Stomach (tissue), 4 donors: ENCODE measurements around the gene ATP8A1.

ENCODE experiments used
- CTCF ChIP-seq, 7 experiments: fragments of 450-650 bp in 4 of 7; fragments of 200-600 bp in 3 of 7; sonication (generic) in 3 of 7; IDR thresholded peaks; one replicate each; pipeline ENCODE4 v1.5.1; 2016 to 2019; ENCODE audit warnings: antibody characterized with exemption in 7 of 7, control low read depth in 2 of 7, mild to moderate bottlenecking in 1 of 7
- EP300 ChIP-seq: sonication (generic); formaldehyde crosslinking; IDR thresholded peaks from one replicate; pipeline ENCODE4 v1.6.1; 2017; ENCODE audit warnings: antibody characterized with exemption
- POLR2AphosphoS5 ChIP-seq, 3 donors: sonication (generic); formaldehyde crosslinking; IDR thresholded peaks; one replicate each; pipeline ENCODE4 v1.6.1; 2016; ENCODE audit warnings: antibody characterized with exemption in 3 of 3

GRCh38 chr4:42360256-42360669 lies 296.6 kb downstream of the ATP8A1 start:
- no peak for TF ChIP-seq POLR2AphosphoS5 (IDR thresholded peaks at IDR 0.05)
- no peak for TF ChIP-seq EP300
- no peak for TF ChIP-seq CTCF (IDR thresholded peaks at IDR 0.05)
